Upper lobe of right lung (tissue), 1 donor: ENCODE data around the gene TMEM151B. TPM values are rescaled to one million over a fixed set of nuclear protein-coding genes. Genes with fewer than 3 reads are reported as not detected.

Experiments used
- ATAC-seq: fragments of 200-7000 bp; cut with Tn5 transposase; one replicate; pipeline ENCODE4 v1.9.1; 2020; ENCODE audit warnings: mild to moderate bottlenecking, moderate library complexity
- DNase-seq: peaks from one replicate; pipeline ENCODE4 v3.0.0-alpha.2; 2020
- H3K27ac ChIP-seq: fragments of 200-600 bp; one replicate; pipeline ENCODE4 v1.8.0; 2022
- H3K27me3 ChIP-seq: fragments of 200-600 bp; one replicate; pipeline ENCODE4 v1.8.0; 2022; ENCODE audit warnings: mild to moderate bottlenecking
- H3K36me3 ChIP-seq: fragments of 200-600 bp; one replicate; pipeline ENCODE4 v1.8.0; 2022
- H3K4me1 ChIP-seq: fragments of 200-600 bp; one replicate; pipeline ENCODE4 v1.8.0; 2022
- H3K4me3 ChIP-seq: fragments of 200-600 bp; one replicate; pipeline ENCODE4 v1.8.0; 2022; ENCODE audit warnings: mild to moderate bottlenecking
- H3K9me3 ChIP-seq: fragments of 200-600 bp; one replicate; pipeline ENCODE4 v1.8.0; 2022
- CTCF ChIP-seq: fragments of 200-600 bp; IDR thresholded peaks from one replicate; pipeline ENCODE4 v1.8.0; 2022; ENCODE audit warnings: antibody characterized with exemption
- intact Hi-C: fragments of 100-400 bp; cut with DNase I; formaldehyde crosslinking; loops from one replicate; pipeline ENCODE4 v1.11.0; 2022
- total RNA-seq: library from RNA; stranded (reverse); fragmentation: NEBNext Ultra II Directional; extraction: Animal tissue kit (Norgen Biotek cat#: 25700); gene quantifications from one replicate; pipeline ENCODE4 v1.2.1, GENCODE V29; 2021
- donor health status: DM: no; HTN: yes; CAD: no; lungs with severe emphysema.

The TMEM151B gene
- total RNA-seq, 1 donor from 2014 or later, result not detected

GRCh38 chr6:44257025-44257752 is 13.1 kb upstream of the TMEM151B start, which contains the start of gene SLC35B2:
Gene SLC35B2, minus strand, starts transcription at chr6:44257528. Its CDS starts 118 bp downstream, at chr6:44257410.
- H3K4me3 ChIP-seq, result peak within 1 kb of the TSS; percentile 94
- DNase-seq (peak; percentile 85), ATAC-seq (peak; percentile 93)
- H3K4me1 ChIP-seq, result peaks cover 18% of the 10 kb centered on the region
- TF ChIP-seq CTCF, result peak; percentile 62
- H3K27ac ChIP-seq, result peak within 1 kb of the TSS; percentile 89
- H3K9me3 ChIP-seq, result no peaks in the 10 kb centered on the region
- H3K36me3 ChIP-seq, result peaks cover 40% of the 10 kb centered on the region
- intact Hi-C loops, result no loop called here
- no peaks in the 10 kb centered on the region for H3K27me3 ChIP-seq

- Histone ChIP-seq H3K4me1 (peaks cover 24% of the 10 kb centered on the region), H3K27ac (peak overlapping the region; percentile 89)
- intact Hi-C loops, result no loop called here
Measured at GRCh38 chr6:44257753-44258324, 12.4 kb upstream of the TMEM151B start.

GRCh38 chr6:44258325-44258863 is 11.9 kb upstream of the TMEM151B start:
- no peak for TF ChIP-seq CTCF
- Histone ChIP-seq H3K36me3 (peaks cover 28% of the 10 kb centered on the region), H3K27ac (peak overlapping the region; percentile 89), H3K4me1 (peaks cover 30% of the 10 kb centered on the region), H3K4me3 (no peak overlapping the region), H3K27me3 (no peaks in the 10 kb centered on the region), H3K9me3 (no peaks in the 10 kb centered on the region)
- ATAC-seq (no peak), DNase-seq (peak; percentile 52)
- intact Hi-C loops, result no loop called here

More at GRCh38 chr6:44257753-44258324, 12.4 kb upstream of the TMEM151B start:
- DNase-seq (peak; percentile 80), ATAC-seq (no peak)
- no peaks in the 10 kb centered on the region for H3K27me3 ChIP-seq
- H3K9me3 ChIP-seq, result no peaks in the 10 kb centered on the region
- peaks cover 33% of the 10 kb centered on the region for H3K36me3 ChIP-seq
- peak overlapping the region; percentile 94 for H3K4me3 ChIP-seq
- TF ChIP-seq CTCF, result no peak

GRCh38 chr6:44258921-44259320 is 11.3 kb upstream of the TMEM151B start:
- peaks cover 23% of the 10 kb centered on the region for H3K36me3 ChIP-seq
- no peak overlapping the region for H3K4me3 ChIP-seq
- no peak for TF ChIP-seq CTCF
- no peaks in the 10 kb centered on the region for H3K9me3 ChIP-seq
- peaks cover 34% of the 10 kb centered on the region for H3K4me1 ChIP-seq
- intact Hi-C loops, result no loop called here
- ATAC-seq (no peak), DNase-seq (peak; percentile 28)
- H3K27ac ChIP-seq, result no peak overlapping the region
- no peaks in the 10 kb centered on the region for H3K27me3 ChIP-seq

- DNase-seq, result no peak
- TF ChIP-seq CTCF, result no peak
- intact Hi-C loops, result no loop called here
- Histone ChIP-seq H3K27ac (no peak overlapping the region), H3K36me3 (peaks cover 12% of the 10 kb centered on the region), H3K4me1 (peaks cover 43% of the 10 kb centered on the region), H3K9me3 (no peaks in the 10 kb centered on the region), H3K27me3 (no peaks in the 10 kb centered on the region), H3K4me3 (no peak overlapping the region)
- no peak for ATAC-seq
Measured at GRCh38 chr6:44260011-44260410, 10.2 kb upstream of the TMEM151B start.
